OCI-LY7 (cell line): ENCODE results near the gene MINDY2.

Experiments used
- CTCF ChIP-seq: fragments of 200-600 bp; sonication (generic); conservative IDR thresholded peaks from 2 replicates; pipeline ENCODE4 v1.5.1; 2014; ENCODE audit warnings: mild to moderate bottlenecking, antibody characterized with exemption, low read length, moderate library complexity, mixed read lengths
- EZH2phosphoT487 ChIP-seq: fragments of 200-600 bp; sonication (generic); IDR thresholded peaks from 2 replicates; pipeline ENCODE4 v1.6.1; 2018; ENCODE audit warnings: low read depth, borderline replicate concordance, mild to moderate bottlenecking, mixed run types, antibody characterized with exemption, low read length, moderate library complexity, mixed read lengths

DNA sequence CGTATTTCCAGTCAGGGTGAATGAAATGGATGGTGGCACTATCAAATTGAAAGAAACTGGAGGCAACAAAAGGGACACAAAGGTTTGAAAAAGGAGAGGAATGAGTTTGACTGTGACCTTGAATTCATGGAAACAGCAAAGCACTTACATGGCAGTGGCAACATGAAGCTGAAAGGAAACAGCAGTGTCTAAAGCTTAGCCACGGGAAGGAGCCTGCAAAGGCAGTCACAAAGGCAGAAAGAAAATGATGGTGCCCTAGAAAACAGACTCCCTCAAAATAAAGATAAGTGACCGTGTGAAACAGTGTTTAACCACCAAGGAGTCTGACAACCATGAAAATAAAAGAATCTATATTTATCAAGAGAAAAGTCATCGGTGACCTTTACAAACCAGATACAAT is 111.1 kb downstream of the MINDY2 start:
- TF ChIP-seq CTCF (no peak), EZH2phosphoT487 (no peak)
